ENCODE measurements around the gene NTNG1.

GRCh38 chr1:107323784-107324183 is 182.9 kb downstream of the NTNG1 start:
- TF ChIP-seq POLR2A (IDR thresholded peaks at IDR 0.05) (no peak), CTCF (IDR thresholded peaks at IDR 0.05) (no peak)

Data from right lobe of liver (tissue), 4 donors.